Gastroesophageal sphincter (tissue), 4 donors: Measurements from ENCODE around the gene MAP1LC3A. TPM values are rescaled to one million over a fixed set of nuclear protein-coding genes. Genes with fewer than 3 reads are reported as not detected.
A peak's percentile ranks its signal among the peaks of the same experiment; 100 is the strongest.

Experiments used
- ATAC-seq: fragments of 150-250 bp; one replicate; pipeline ENCODE4 v1.9.1; 2016; ENCODE audit warnings: mild to moderate bottlenecking, moderate library complexity
- H3K27ac ChIP-seq, 4 donors: fragments of 200-600 bp; sonication (generic) in 3 of 4; 1 replicate in 3 of 4; 2 replicates in 1 of 4; pipeline ENCODE4 v1.5.1; 2016 to 2019
- H3K27me3 ChIP-seq: fragments of 200-600 bp; sonication (generic); one replicate; pipeline ENCODE4 v1.5.1; 2019
- H3K36me3 ChIP-seq, 2 donors: fragments of 200-600 bp; sonication (generic); one replicate each; pipeline ENCODE4 v1.5.1; 2019; ENCODE audit warnings: control low read depth in 1 of 2
- H3K4me1 ChIP-seq, 3 donors: fragments of 200-600 bp; sonication (generic); 1 replicate in 2 of 3; 2 replicates in 1 of 3; pipeline ENCODE4 v1.5.1; 2016 to 2019; ENCODE audit warnings: control low read depth in 2 of 3
- H3K4me3 ChIP-seq, 2 donors: fragments of 200-600 bp; sonication (generic); one replicate each; pipeline ENCODE4 v1.5.1; 2019; ENCODE audit warnings: mild to moderate bottlenecking in 1 of 2, moderate library complexity in 1 of 2
- H3K9me3 ChIP-seq, 3 donors: fragments of 200-600 bp; sonication (generic); one replicate each; pipeline ENCODE4 v1.5.1; 2017 to 2019; ENCODE audit warnings: control low read depth in 2 of 3
- CTCF ChIP-seq, 4 experiments: fragments of 200-600 bp in 2 of 4; fragments of 450-650 bp in 2 of 4; sonication (generic) in 1 of 4; IDR thresholded peaks; one replicate each; pipeline ENCODE4 v1.5.1; 2017 to 2019; ENCODE audit warnings: antibody characterized with exemption in 4 of 4, mild to moderate bottlenecking in 2 of 4, moderate library complexity in 2 of 4
- EP300 ChIP-seq: sonication (generic); formaldehyde crosslinking; IDR thresholded peaks from one replicate; pipeline ENCODE4 v1.6.1; 2017; ENCODE audit warnings: antibody characterized with exemption, mild to moderate bottlenecking
- POLR2A ChIP-seq, 2 donors: fragments of 450-650 bp; IDR thresholded peaks; one replicate each; pipeline ENCODE4 v1.6.1; 2017; ENCODE audit warnings: antibody characterized with exemption in 2 of 2, mild to moderate bottlenecking in 2 of 2, moderate library complexity in 1 of 2
- POLR2AphosphoS5 ChIP-seq: sonication (generic); formaldehyde crosslinking; IDR thresholded peaks from one replicate; pipeline ENCODE4 v1.6.1; 2017; ENCODE audit warnings: antibody characterized with exemption
- WGBS, 2 donors: methylation state at CpG; one replicate each; pipeline ENCODE4 v1.1.5; 2018; ENCODE audit warnings: low coverage in 1 of 2; 5-methylcytosine and 5-hydroxymethylcytosine counted together
- total RNA-seq, 4 donors: library from RNA; depleted of rRNA; stranded (reverse); fragments of >200 nt; gene quantifications; one replicate each; pipeline ENCODE4 v1.1.0, GENCODE V29; 2016

MAP1LC3A gene
- total RNA-seq, 4 donors from 2014 or later: 96.0 to 134 (median 115) TPM

GRCh38 chr20:34535301-34535840 is 23.1 kb upstream of the MAP1LC3A start:
- Histone ChIP-seq H3K4me3 (no peak overlapping the region), H3K36me3 (peaks cover 0 to 99% of the 10 kb centered on the region in 2 donors), H3K27ac (no peak overlapping the region), H3K4me1 (peaks cover 0 to 30% (median 0%) of the 10 kb centered on the region in 3 donors), H3K9me3 (no peaks in the 10 kb centered on the region), H3K27me3 (no peaks in the 10 kb centered on the region)
- whole genome bisulfite sequencing, 2 donors: 92 to 94% methylated on average over 2 to 3 of the region's 15 CpGs
- no peak for ATAC-seq
- TF ChIP-seq POLR2A (IDR thresholded peaks at IDR 0.05) (no peak), POLR2AphosphoS5 (no peak), CTCF (IDR thresholded peaks at IDR 0.05) (no peak), EP300 (no peak)

- no peaks in the 10 kb centered on the region for H3K9me3 ChIP-seq
- H3K27me3 ChIP-seq: no peaks in the 10 kb centered on the region
- peaks cover 0 to 25% (median 0%) of the 10 kb centered on the region in 3 donors for H3K4me1 ChIP-seq
- no peak overlapping the region for H3K4me3 ChIP-seq
- peaks cover 0 to 99% of the 10 kb centered on the region in 2 donors for H3K36me3 ChIP-seq
- H3K27ac ChIP-seq: no peak overlapping the region
- WGBS, 2 donors: 80 to 94% methylated on average over 2 of the region's 2 CpGs
- ATAC-seq: no peak
- TF ChIP-seq CTCF (IDR thresholded peaks at IDR 0.05) (no peak), POLR2AphosphoS5 (no peak), EP300 (no peak), POLR2A (IDR thresholded peaks at IDR 0.05) (no peak)
Measured at GRCh38 chr20:34535857-34536256, 22.7 kb upstream of the MAP1LC3A start.

GRCh38 chr20:34536798-34537394 is 21.6 kb upstream of the MAP1LC3A start:
- peaks cover 0 to 14% (median 0%) of the 10 kb centered on the region in 3 donors for H3K4me1 ChIP-seq
- ATAC-seq: no peak
- WGBS, 2 donors: 64 to 86% methylated on average over 3 to 4 of the region's 10 CpGs
- no peaks in the 10 kb centered on the region for H3K27me3 ChIP-seq
- H3K4me3 ChIP-seq: no peak overlapping the region
- H3K36me3 ChIP-seq: peaks cover 0 to 99% of the 10 kb centered on the region in 2 donors
- H3K9me3 ChIP-seq: no peaks in the 10 kb centered on the region
- H3K27ac ChIP-seq: no peak overlapping the region
- TF ChIP-seq CTCF (IDR thresholded peaks at IDR 0.05): peak in 3 of 4 experiments; percentile 12 to 37 (median 35)
- no peak for TF ChIP-seq POLR2A (IDR thresholded peaks at IDR 0.05)

- Histone ChIP-seq H3K36me3 (peaks cover 0 to 99% of the 10 kb centered on the region in 2 donors), H3K4me1 (peaks cover 0 to 8% (median 0%) of the 10 kb centered on the region in 3 donors), H3K4me3 (no peak overlapping the region), H3K9me3 (no peaks in the 10 kb centered on the region), H3K27me3 (no peaks in the 10 kb centered on the region), H3K27ac (no peak overlapping the region)
- no peak for TF ChIP-seq CTCF (IDR thresholded peaks at IDR 0.05)
- no peak for TF ChIP-seq EP300
- TF ChIP-seq POLR2AphosphoS5: no peak
- TF ChIP-seq POLR2A (IDR thresholded peaks at IDR 0.05): no peak
- WGBS, 2 donors: 94% methylated on average over 3 of the region's 8 CpGs; no CpG with 5 or more reads in 1 of the 2 donors
- no peak for ATAC-seq
Measured at GRCh38 chr20:34537651-34538050, 20.9 kb upstream of the MAP1LC3A start.

GRCh38 chr20:34538671-34539123 is 19.8 kb upstream of the MAP1LC3A start:
- Histone ChIP-seq H3K27me3 (no peaks in the 10 kb centered on the region), H3K36me3 (peaks cover 0 to 89% of the 10 kb centered on the region in 2 donors), H3K27ac (no peak overlapping the region), H3K4me1 (no peaks in the 10 kb centered on the region), H3K4me3 (no peak overlapping the region), H3K9me3 (no peaks in the 10 kb centered on the region)
- TF ChIP-seq CTCF (IDR thresholded peaks at IDR 0.05): peak in 3 of 4 experiments; percentile 62 to 76 (median 75)
- TF ChIP-seq POLR2A (IDR thresholded peaks at IDR 0.05): no peak
- peak; percentile 72 for ATAC-seq
- WGBS, 2 donors: no CpG with 5 or more reads among the region's 5 CpGs
